Non-pigmented ciliary epithelial cell (primary cell): Measurements from ENCODE around the gene ISL1.
A peak's percentile ranks its signal among the peaks of the same experiment; 100 is the strongest.

Experiments used
- DNase-seq: peaks from one replicate; pipeline ENCODE4 v3.0.0-alpha.2; 2010; ENCODE audit warnings: low read depth

The ISL1 gene

DNA sequence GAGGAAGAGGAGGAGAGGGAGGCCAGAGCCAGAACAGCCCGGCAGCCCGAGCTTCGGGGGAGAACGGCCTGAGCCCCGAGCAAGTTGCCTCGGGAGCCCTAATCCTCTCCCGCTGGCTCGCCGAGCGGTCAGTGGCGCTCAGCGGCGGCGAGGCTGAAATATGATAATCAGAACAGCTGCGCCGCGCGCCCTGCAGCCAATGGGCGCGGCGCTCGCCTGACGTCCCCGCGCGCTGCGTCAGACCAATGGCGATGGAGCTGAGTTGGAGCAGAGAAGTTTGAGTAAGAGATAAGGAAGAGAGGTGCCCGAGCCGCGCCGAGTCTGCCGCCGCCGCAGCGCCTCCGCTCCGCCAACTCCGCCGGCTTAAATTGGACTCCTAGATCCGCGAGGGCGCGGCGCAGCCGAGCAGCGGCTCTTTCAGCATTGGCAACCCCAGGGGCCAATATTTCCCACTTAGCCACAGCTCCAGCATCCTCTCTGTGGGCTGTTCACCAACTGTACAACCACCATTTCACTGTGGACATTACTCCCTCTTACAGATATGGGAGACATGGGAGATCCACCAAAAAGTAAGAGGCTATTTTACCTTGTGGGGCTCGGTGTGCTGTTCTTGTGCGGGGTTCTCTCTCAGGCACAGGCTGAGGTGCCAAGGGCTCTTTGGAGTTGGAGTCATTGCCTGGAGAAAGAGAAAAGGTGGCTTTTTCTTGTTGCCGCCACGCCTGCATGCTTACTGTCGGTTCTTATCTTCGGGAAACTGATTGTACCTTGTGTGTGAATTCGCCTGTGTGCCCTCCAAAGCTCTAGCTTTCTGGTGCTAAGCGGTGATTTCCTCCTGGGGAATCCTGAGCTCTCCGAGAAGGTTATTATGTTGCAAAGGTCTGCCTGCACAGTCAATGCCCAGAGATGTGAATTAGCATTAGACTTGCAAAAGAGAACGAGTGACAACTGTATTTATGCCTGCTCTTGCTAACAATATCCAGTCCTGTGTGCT is at the start of gene ISL1:
TSS of gene ISL1 (plus strand) at position 318 of the 991 bp plus-strand sequence. CDS start at position 542, 224 bp downstream.
- peak; percentile 28 for DNase-seq

GRCh38 chr5:51336878-51337277 is 46.4 kb upstream of the ISL1 start:
- no peak for DNase-seq

DNA sequence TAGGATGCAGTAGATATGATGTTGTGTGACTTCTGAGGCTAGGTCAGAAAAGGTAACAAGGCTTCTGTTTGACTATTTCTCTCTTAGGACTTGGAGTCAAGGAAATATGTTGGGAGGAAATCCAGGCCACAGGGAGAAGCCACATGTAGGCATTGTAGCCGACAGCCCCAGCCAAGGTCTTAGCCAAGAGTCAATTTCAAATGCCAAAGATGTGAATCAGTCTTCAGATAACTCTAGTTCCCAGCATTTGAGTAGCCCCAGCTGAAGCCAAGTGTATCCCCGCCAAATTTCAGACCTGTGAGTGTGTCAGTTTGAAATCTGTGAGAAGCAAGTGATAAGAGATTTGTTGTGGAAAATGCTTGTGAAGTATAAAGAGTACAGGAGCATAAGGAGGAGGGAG is 38.1 kb upstream of the ISL1 start:
- no peak for DNase-seq

GRCh38 chr5:51347157-51347556 is 36.1 kb upstream of the ISL1 start:
- no peak for DNase-seq

DNA sequence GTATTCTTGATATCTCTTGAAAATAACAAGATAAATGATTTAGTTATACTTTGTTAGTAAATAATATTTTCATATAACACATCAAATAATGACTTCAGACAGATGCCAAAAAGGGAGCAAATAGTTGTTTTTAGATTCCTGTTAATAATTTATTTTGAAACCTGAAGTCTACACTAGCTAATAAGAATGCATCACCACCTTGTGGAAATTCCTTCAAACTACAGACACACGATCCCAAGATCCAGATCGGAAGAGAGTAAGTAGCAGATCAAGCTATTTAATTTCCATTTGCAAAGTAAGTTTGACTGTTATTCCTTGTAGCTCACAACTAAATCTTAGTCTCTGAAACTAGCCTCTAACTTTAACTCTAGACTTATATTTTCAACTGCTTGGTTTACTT is 35.5 kb upstream of the ISL1 start:
- DNase-seq = no peak

- DNase-seq = no peak
Measured at GRCh38 chr5:51371052-51371451, 12.2 kb upstream of the ISL1 start.

DNA sequence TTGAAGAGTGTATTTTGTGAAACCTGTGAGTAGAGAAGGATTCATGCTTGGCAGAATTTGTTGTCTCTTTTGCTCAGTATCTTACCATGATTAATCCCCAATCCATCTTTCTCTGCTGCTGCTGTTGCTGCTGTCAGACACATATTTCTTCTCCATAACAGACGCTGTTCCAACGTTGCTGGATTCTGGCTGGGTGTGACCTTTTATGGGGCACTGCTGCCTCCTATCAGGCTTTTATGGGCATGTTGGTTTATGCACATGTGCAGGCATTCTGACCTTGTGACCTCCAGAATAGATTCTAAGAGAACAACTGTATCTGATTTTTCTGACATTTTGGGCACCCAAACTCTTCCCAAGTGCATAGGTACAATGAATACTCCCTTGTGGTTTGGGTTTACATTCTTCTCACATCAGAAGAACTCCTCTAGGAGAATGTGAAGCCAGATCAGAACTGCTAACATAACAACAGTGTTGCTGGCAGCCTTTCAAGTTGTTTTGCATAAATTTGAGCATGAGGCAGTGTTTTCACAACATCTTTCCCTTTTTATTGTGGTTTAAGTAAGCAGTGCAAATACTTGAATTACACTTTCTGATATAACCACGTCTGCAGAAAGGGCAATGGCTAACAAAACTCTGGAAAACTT is 9.2 kb upstream of the ISL1 start:
- DNase-seq = no peak

DNA sequence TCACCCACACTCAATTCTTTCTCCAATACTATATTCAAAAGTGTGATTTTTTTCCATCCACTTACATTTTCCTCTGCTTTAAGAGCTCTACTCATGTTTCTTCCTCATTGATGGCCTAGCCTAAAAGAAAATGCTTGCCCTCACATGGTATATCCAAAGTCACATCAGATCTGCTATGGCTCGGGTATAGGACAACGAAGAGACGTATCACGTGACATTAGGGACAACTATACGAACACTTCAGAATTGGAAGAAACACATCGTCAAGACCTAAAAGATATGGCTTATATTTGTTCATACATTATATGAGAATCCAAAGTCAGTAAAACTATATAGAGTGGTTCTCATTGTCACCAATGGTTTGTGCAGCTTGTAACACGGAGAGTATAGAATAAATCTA is 8.2 kb upstream of the ISL1 start:
- no peak for DNase-seq

- DNase-seq = no peak
Measured at GRCh38 chr5:51376509-51376908, 6.7 kb upstream of the ISL1 start.

DNA sequence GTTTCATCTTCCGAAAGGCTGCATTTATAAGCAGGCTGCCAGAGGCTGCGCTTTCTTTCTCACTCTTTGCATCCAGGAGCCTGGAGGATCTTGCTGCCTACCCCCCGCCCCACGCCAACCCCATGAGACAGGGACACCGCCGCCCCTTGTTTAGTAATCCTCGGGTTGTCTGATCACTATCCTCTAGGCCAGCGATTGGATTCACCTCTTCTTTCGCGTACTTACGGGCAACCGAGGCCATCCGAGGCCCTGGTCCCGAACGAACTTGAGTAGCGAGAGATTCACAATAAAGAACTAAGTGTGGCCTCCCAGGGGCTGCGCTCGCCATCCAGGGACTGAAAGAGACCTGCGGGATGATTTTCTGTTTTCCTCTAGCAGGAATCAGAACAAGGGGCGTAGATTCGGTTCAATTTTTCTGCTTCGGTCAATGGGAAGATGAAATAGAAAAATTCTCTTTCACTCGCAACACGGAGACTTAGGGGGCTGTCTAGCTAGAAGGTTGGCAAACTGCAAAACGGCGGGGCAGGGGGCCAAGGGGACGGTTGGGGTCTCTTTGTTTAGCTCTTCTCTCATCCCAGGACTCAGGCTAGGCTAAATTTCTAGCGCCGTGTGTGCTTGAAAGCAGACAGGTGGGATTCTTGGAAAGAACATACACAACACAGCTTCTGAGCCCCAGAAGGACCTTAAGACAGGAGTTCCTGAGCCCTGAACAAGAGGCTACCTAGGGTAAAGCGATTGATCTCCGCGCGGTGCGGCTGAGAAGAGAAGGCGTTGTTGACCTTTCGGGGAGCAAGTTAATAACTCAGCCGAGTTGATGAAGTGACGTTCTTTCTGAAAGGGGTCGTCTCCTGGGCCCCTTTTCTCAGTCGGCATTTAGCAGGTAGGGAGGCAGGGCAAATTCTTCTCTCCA is 5.8 kb upstream of the ISL1 start:
- DNase-seq = no peak

DNA sequence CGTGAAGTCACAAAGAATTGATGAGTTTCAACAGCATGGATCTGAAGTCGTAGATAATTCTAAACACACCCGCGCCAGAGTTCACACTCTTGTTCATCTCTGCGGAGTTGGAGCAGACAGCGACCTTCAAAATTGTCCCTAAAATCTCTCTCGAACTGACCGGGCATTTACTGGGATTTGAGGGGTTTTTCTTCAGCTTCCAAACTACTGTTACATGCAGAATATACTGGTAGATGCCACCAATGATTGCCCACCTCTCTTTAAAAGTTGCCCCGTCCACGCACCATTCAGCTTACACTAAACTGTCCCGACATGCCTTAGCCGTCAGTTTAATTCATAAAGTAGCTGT is 5.2 kb upstream of the ISL1 start:
- DNase-seq = no peak

- DNase-seq = no peak
Measured at GRCh38 chr5:51378448-51379330, 4.6 kb upstream of the ISL1 start.

- DNase-seq = no peak
Measured at GRCh38 chr5:51379331-51379700, 3.9 kb upstream of the ISL1 start.

- DNase-seq = no peak
Measured at GRCh38 chr5:51380603-51381207, 2.5 kb upstream of the ISL1 start.

DNA sequence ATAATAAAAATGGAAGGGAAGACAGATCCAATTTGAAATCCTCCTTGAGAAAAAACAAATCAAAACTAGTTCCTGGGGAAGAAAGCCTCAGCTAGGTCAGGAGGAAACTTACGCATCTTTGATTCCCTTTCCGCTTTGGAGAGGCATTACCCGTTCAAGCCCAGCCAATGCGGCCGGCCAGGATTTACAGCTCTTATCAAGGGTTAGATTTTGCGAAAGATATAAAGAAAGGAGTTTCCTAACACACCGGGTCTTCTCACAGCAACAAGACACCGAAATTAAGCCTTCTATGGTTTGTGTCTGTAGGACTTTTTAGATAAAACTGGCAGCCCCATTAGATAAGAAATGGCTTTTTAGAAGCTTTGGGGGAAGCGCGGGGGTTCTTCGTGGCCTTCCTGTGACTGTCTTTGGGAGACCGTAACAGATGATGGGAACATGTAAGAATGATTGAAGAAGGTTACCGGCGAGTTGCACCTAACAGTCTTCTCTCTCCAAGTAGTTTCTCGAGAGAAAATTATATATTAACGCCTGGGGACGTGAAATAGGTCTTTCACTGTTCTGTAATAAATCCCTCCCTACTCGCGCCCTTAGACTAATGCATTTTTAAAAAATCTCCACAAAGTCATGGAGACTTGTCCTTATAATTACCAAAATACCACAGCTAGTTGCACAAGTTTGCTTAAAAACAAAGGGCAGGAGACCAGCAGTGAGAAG is 1.3 kb upstream of the ISL1 start:
- DNase-seq = no peak

DNA sequence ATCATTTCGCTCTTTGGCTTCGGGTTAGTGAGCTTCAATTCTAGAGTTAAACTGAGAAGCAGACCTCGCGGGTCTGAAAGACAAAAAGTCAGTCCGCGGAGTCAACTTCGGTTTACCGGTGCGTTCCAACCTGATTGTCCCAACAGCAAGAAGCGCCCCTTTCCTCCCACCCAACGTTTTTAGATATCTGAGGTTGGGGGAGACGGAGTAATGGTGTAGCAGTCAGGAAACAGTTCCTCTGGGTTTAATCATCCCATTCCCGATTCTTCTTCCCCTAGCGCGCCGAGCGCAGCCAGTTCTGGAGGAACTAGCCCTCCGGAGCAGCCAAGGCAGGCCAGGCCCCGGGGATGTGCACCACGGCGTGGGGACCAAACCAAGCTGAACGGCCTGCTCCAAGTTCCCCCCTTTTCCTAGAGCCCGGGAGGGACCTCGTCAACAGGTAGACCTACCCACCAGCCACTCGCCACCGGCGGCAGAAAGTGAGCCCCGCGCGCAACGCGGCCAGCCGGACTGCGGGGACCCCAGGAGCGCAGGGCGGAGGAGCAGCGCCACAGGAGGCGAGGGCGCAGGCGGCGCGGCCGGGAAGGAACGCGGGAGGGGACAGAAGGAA is 622 bp upstream of the ISL1 start:
- DNase-seq = no peak

GRCh38 chr5:51384281-51384840 is 1.1 kb downstream of the ISL1 start:
- DNase-seq = no peak

- no peak for DNase-seq
Measured at GRCh38 chr5:51385216-51385615, 2.0 kb downstream of the ISL1 start.
